Measurements from ENCODE around the gene NSD2. TPM values are rescaled to one million over a fixed set of nuclear protein-coding genes. Genes with fewer than 3 reads are reported as not detected.
A peak's percentile ranks its signal among the peaks of the same experiment; 100 is the strongest.

NSD2 gene
- total and polyA plus RNA-seq, 4 donors = 5.1 to 71.5 (median 11.6) TPM

- TF ChIP-seq ATF3 (IDR thresholded peaks at IDR 0.05) (no peak), RAD21 (IDR thresholded peaks at IDR 0.05) (no peak), SP1 (IDR thresholded peaks at IDR 0.05) (no peak), HNF4G (IDR thresholded peaks at IDR 0.05) (no peak), NR2F2 (IDR thresholded peaks at IDR 0.05) (no peak), CTCF (IDR thresholded peaks at IDR 0.05; ENCODE audit: low read depth, low read length, missing input control) (no peak), HNF4A (conservative IDR thresholded peaks at IDR 0.05) (no peak), MAX (IDR thresholded peaks at IDR 0.05) (no peak), EGR1 (IDR thresholded peaks at IDR 0.05; ENCODE audit: low read depth in 2 of 2) (no peak), JUND (IDR thresholded peaks at IDR 0.05) (no peak), FOXA2 (IDR thresholded peaks at IDR 0.05) (no peak), YY1 (IDR thresholded peaks at IDR 0.05) (no peak), TAF1 (conservative IDR thresholded peaks at IDR 0.05) (no peak)
- no peaks in the 10 kb centered on the region for H3K4me1 ChIP-seq (ENCODE audit: control insufficient read depth in 4 of 4, insufficient read depth in 4 of 4, low read length in 3 of 4)
- H3K9ac ChIP-seq (ENCODE audit: low read depth in 1 of 2, low read length in 2 of 2) = no peak overlapping the region
- peaks cover 23 to 77% (median 39%) of the 10 kb centered on the region in 4 donors for H3K36me3 ChIP-seq (ENCODE audit: control insufficient read depth in 4 of 4, insufficient read depth in 3 of 4, low read depth in 1 of 4, low read length in 3 of 4)
- no peaks in the 10 kb centered on the region for H3K9me3 ChIP-seq (ENCODE audit: control insufficient read depth in 4 of 4, low read length in 3 of 4)
- no peak overlapping the region for H3K27ac ChIP-seq (ENCODE audit: low read depth in 1 of 2, low read length in 2 of 2)
- H3K27me3 ChIP-seq (ENCODE audit: control insufficient read depth in 4 of 4, insufficient read depth in 4 of 4, low read length in 3 of 4) = no peaks in the 10 kb centered on the region
- H3K4me3 ChIP-seq (ENCODE audit: low read depth in 1 of 3, low read length in 3 of 3) = no peak overlapping the region
- WGBS = 94% methylated on average over 14 of the region's 14 CpGs
- peak; percentile 28 for DNase-seq (ENCODE audit: low spot score)
These were observed 114.1 kb downstream of the NSD2 start for GRCh38 chr4:1985294-1985693.

- H3K9me3 ChIP-seq (ENCODE audit: control insufficient read depth in 4 of 4, low read length in 3 of 4) = no peaks in the 10 kb centered on the region
- TF ChIP-seq ZBTB33 (IDR thresholded peaks at IDR 0.05) = no peak
- TF ChIP-seq CTCF (IDR thresholded peaks at IDR 0.05; ENCODE audit: low read depth, low read length, missing input control) = no peak
- no peak for TF ChIP-seq RXRA (IDR thresholded peaks at IDR 0.05)
- TF ChIP-seq TAF1 (conservative IDR thresholded peaks at IDR 0.05) = no peak
- TF ChIP-seq FOXA1 (IDR thresholded peaks at IDR 0.05) = no peak
- no peak for TF ChIP-seq GABPA (IDR thresholded peaks at IDR 0.05 in 1 of 2, conservative IDR thresholded peaks at IDR 0.05 in 1 of 2)
- H3K4me1 ChIP-seq (ENCODE audit: control insufficient read depth in 4 of 4, insufficient read depth in 4 of 4, low read length in 3 of 4) = no peaks in the 10 kb centered on the region
- no peak overlapping the region for H3K9ac ChIP-seq (ENCODE audit: low read depth in 1 of 2, low read length in 2 of 2)
- 96% methylated on average over 54 of the region's 54 CpGs for WGBS
- no peaks in the 10 kb centered on the region for H3K27me3 ChIP-seq (ENCODE audit: control insufficient read depth in 4 of 4, insufficient read depth in 4 of 4, low read length in 3 of 4)
- H3K4me3 ChIP-seq (ENCODE audit: low read depth in 1 of 3, low read length in 3 of 3) = no peak overlapping the region
- no peak for DNase-seq (ENCODE audit: low spot score)
- peaks cover 23 to 76% (median 36%) of the 10 kb centered on the region in 4 donors for H3K36me3 ChIP-seq (ENCODE audit: control insufficient read depth in 4 of 4, insufficient read depth in 3 of 4, low read depth in 1 of 4, low read length in 3 of 4)
- H3K27ac ChIP-seq (ENCODE audit: low read depth in 1 of 2, low read length in 2 of 2) = no peak overlapping the region
These were observed 114.8 kb downstream of the NSD2 start for GRCh38 chr4:1985780-1986577.

Measured in liver (tissue), 9 donors.